Endodermal cell (in vitro differentiated cells): ENCODE data around the gene PAPOLA. TPM values are rescaled to one million over a fixed set of nuclear protein-coding genes. Genes with fewer than 3 reads are reported as not detected.

Source experiments
- DNase-seq: peaks from one replicate; pipeline ENCODE4 v3.0.0-alpha.2; 2017
- H3K27ac ChIP-seq: 2 replicates; pipeline ENCODE4 v1.5.1; 2013; ENCODE audit warnings: mild to moderate bottlenecking, low read depth, low read length, moderate library complexity
- H3K27me3 ChIP-seq: 2 replicates; pipeline ENCODE4 v1.6.1; 2013; ENCODE audit warnings: mild to moderate bottlenecking, low read length, moderate library complexity; ENCODE audit not compliant: insufficient read depth, control insufficient read depth, poor library complexity, severe bottlenecking
- H3K36me3 ChIP-seq: 2 replicates; pipeline ENCODE4 v1.7.0; 2013; ENCODE audit warnings: mild to moderate bottlenecking, low read length, moderate library complexity; ENCODE audit not compliant: control insufficient read depth, insufficient read depth
- H3K4me1 ChIP-seq: one replicate; pipeline ENCODE4 v1.7.0; 2013; ENCODE audit warnings: low read length; ENCODE audit not compliant: control insufficient read depth, insufficient read depth
- H3K4me3 ChIP-seq: 2 replicates; pipeline ENCODE4 v1.5.1; 2013; ENCODE audit warnings: mild to moderate bottlenecking, low read length, moderate library complexity
- H3K9ac ChIP-seq: 2 replicates; pipeline ENCODE4 v1.6.1; 2013; ENCODE audit warnings: mild to moderate bottlenecking, low read length, moderate library complexity; ENCODE audit not compliant: poor library complexity, severe bottlenecking; ENCODE audit errors: extremely low read depth
- H3K9me3 ChIP-seq: 2 replicates; pipeline ENCODE4 v1.6.1; 2013; ENCODE audit warnings: mild to moderate bottlenecking, low read length, moderate library complexity; ENCODE audit not compliant: control insufficient read depth
- H3K27ac Mint-ChIP-seq: 2 replicates; pipeline ENCODE4 v1.8.0; 2020; ENCODE audit warnings: mixed read lengths
- H3K27me3 Mint-ChIP-seq: 2 replicates; pipeline ENCODE4 v1.8.0; 2021; ENCODE audit warnings: mild to moderate bottlenecking, mixed read lengths; ENCODE audit not compliant: insufficient read depth
- H3K36me3 Mint-ChIP-seq: 2 replicates; pipeline ENCODE4 v1.8.0; 2020; ENCODE audit warnings: low read depth, mixed read lengths
- H3K4me1 Mint-ChIP-seq: 2 replicates; pipeline ENCODE4 v1.8.0; 2020; ENCODE audit warnings: mixed read lengths
- H3K4me3 Mint-ChIP-seq: 2 replicates; pipeline ENCODE4 v1.8.0; 2020; ENCODE audit warnings: mild to moderate bottlenecking, moderate library complexity, mixed read lengths
- H3K9me3 Mint-ChIP-seq: 2 replicates; pipeline ENCODE4 v1.8.0; 2020; ENCODE audit warnings: mild to moderate bottlenecking, mixed read lengths
- WGBS, 2 experiments: methylation state at CpG; one replicate each; pipeline versions ENCODE4 v1.1.5 to v1.1.7; 2013; ENCODE audit warnings: missing lambda C conversion rate in 2 of 2, mixed read lengths in 1 of 2; ENCODE audit not compliant: insufficient coverage in 1 of 2, insufficient read length in 1 of 2; 5-methylcytosine and 5-hydroxymethylcytosine counted together
- total RNA-seq, 2 donors: library from RNA; stranded (reverse); fragmentation: NEBNext Ultra II Directional in 1 of 2; extraction: Animal tissue kit (Norgen Biotek cat#: 25700) in 1 of 2; gene quantifications; 2 replicates in 1 of 2; 3 replicates in 1 of 2; pipeline ENCODE4 v1.2.1, GENCODE V29; 2021
- TF ChIP-seq, protein P1 (sequence below): fragments of 200-600 bp; sonication (generic); conservative IDR thresholded peaks from 2 replicates; pipeline ENCODE4 v1.5.0; 2021; ENCODE audit warnings: antibody characterized with exemption, mild to moderate bottlenecking

The PAPOLA gene
- total RNA-seq, 2 donors from 2014 or later, result 218 to 225 TPM

GRCh38 chr14:96599076-96599475 lies 96.9 kb downstream of the PAPOLA start:
- H3K4me3 Mint-ChIP-seq, result no peak overlapping the region
- no peak overlapping the region for H3K27ac Mint-ChIP-seq
- H3K27me3 Mint-ChIP-seq, result peaks cover 5% of the 10 kb centered on the region
- H3K27ac ChIP-seq, result no peak overlapping the region
- no peak overlapping the region for H3K4me3 ChIP-seq
- H3K36me3 ChIP-seq, result no peaks in the 10 kb centered on the region
- TF ChIP-seq, protein P1, sequence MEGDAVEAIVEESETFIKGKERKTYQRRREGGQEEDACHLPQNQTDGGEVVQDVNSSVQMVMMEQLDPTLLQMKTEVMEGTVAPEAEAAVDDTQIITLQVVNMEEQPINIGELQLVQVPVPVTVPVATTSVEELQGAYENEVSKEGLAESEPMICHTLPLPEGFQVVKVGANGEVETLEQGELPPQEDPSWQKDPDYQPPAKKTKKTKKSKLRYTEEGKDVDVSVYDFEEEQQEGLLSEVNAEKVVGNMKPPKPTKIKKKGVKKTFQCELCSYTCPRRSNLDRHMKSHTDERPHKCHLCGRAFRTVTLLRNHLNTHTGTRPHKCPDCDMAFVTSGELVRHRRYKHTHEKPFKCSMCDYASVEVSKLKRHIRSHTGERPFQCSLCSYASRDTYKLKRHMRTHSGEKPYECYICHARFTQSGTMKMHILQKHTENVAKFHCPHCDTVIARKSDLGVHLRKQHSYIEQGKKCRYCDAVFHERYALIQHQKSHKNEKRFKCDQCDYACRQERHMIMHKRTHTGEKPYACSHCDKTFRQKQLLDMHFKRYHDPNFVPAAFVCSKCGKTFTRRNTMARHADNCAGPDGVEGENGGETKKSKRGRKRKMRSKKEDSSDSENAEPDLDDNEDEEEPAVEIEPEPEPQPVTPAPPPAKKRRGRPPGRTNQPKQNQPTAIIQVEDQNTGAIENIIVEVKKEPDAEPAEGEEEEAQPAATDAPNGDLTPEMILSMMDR, result no peak
- no peak overlapping the region for H3K9ac ChIP-seq
- DNase-seq, result no peak
- peaks cover 3% of the 10 kb centered on the region for H3K9me3 Mint-ChIP-seq
- H3K4me1 Mint-ChIP-seq, result no peaks in the 10 kb centered on the region
- H3K27me3 ChIP-seq, result no peaks in the 10 kb centered on the region
- H3K9me3 ChIP-seq, result no peaks in the 10 kb centered on the region
- no peaks in the 10 kb centered on the region for H3K36me3 Mint-ChIP-seq
- no peaks in the 10 kb centered on the region for H3K4me1 ChIP-seq
- 90 to 92% methylated on average over 3 to 10 of the region's 10 CpGs for WGBS, 2 experiments

DNA sequence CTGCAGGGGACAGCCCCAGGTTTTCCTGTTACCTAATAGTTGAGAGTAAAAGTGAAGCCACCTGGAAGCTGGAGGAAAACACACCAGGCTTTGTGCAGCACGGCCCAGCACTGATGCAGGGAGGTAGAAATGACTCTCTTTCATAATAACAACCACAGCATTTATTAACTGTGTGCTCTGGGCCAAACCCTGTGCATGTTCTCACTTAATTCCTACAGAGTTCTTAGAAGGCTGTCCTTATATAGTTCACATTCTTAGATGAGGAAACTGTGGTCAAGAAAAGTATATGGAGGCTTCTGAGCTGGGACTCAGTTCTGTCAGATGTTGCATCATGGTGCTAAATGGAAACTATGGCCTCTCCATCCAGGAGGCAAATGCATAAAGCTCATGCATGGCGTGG lies 100.0 kb downstream of the PAPOLA start:
- Histone ChIP-seq H3K27ac (no peak overlapping the region), H3K27me3 (no peaks in the 10 kb centered on the region), H3K9ac (no peak overlapping the region), H3K9me3 (no peaks in the 10 kb centered on the region), H3K4me3 (no peak overlapping the region), H3K36me3 (no peaks in the 10 kb centered on the region), H3K4me1 (no peaks in the 10 kb centered on the region)
- H3K27me3 Mint-ChIP-seq, result peaks cover 6% of the 10 kb centered on the region
- no peak for DNase-seq
- H3K27ac Mint-ChIP-seq, result no peak overlapping the region
- 90 to 91% methylated on average over 1 to 2 of the region's 2 CpGs for WGBS, 2 experiments
- H3K9me3 Mint-ChIP-seq, result peaks cover 3% of the 10 kb centered on the region
- no peak overlapping the region for H3K4me3 Mint-ChIP-seq
- H3K36me3 Mint-ChIP-seq, result no peaks in the 10 kb centered on the region
- H3K4me1 Mint-ChIP-seq, result no peaks in the 10 kb centered on the region
- TF ChIP-seq, protein P1, result no peak

DNA sequence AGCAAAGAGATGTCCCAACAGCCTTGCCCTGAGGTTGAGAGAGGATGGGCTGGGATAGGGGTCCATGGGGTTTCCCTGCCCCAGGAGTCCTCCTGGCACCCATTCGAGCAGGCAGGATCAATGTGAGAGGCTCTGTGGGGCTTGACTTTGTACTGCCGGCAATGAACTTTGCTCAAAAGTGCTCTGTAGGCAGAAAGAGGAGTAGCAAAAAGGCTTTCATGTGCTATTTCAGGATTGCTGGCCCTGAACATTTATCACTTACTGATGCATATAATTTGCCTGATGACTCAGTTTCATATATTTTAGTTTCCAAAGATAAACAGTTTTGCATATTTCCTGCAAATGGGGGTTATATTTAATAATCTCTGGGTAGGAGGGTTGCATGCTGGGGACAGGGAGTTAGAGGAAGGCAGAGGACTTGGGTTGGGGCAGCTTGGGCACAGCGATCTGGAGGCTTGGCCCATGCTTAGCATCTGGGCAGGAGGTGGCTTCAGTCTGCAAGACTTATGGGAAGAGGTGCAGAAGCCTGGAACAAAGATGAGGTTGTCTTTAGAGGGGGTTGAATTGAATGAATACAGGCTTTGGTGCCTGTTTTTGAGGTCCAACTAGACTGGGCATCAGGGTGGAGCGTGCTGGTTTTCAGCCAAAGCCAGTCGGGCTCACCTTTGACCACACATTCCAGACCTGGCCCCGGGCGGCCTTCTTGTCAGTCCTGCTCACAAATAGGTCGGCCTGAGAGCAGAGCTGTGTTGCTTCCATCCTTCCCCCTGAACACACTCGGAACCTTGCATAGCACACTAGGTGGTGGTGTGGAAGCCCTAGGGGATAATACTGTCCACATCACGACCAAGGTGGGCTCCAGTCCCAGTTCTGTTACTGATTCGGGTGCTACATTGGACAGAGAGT lies 101.4 kb downstream of the PAPOLA start:
- Histone ChIP-seq H3K4me1 (no peaks in the 10 kb centered on the region), H3K36me3 (no peaks in the 10 kb centered on the region), H3K4me3 (no peak overlapping the region), H3K27ac (no peak overlapping the region), H3K27me3 (no peaks in the 10 kb centered on the region), H3K9me3 (no peaks in the 10 kb centered on the region), H3K9ac (no peak overlapping the region)
- peaks cover 2% of the 10 kb centered on the region for H3K4me1 Mint-ChIP-seq
- H3K36me3 Mint-ChIP-seq, result no peaks in the 10 kb centered on the region
- no peak overlapping the region for H3K27ac Mint-ChIP-seq
- H3K4me3 Mint-ChIP-seq, result no peak overlapping the region
- peaks cover 3% of the 10 kb centered on the region for H3K9me3 Mint-ChIP-seq
- WGBS, 2 experiments, result 87 to 88% methylated on average over 8 to 11 of the region's 11 CpGs
- DNase-seq, result no peak
- peaks cover 6% of the 10 kb centered on the region for H3K27me3 Mint-ChIP-seq
- TF ChIP-seq, protein P1, result no peak
